Upper lobe of right lung (tissue), 1 donor: Measurements from ENCODE around the gene ARHGAP24. TPM values are rescaled to one million over a fixed set of nuclear protein-coding genes. Genes with fewer than 3 reads are reported as not detected.

Experiments
- ATAC-seq: fragments of 200-7000 bp; cut with Tn5 transposase; one replicate; pipeline ENCODE4 v1.9.1; 2020; ENCODE audit warnings: mild to moderate bottlenecking, moderate library complexity
- DNase-seq: peaks from one replicate; pipeline ENCODE4 v3.0.0-alpha.2; 2020
- H3K27ac ChIP-seq: fragments of 200-600 bp; one replicate; pipeline ENCODE4 v1.8.0; 2022
- H3K27me3 ChIP-seq: fragments of 200-600 bp; one replicate; pipeline ENCODE4 v1.8.0; 2022; ENCODE audit warnings: mild to moderate bottlenecking
- H3K36me3 ChIP-seq: fragments of 200-600 bp; one replicate; pipeline ENCODE4 v1.8.0; 2022
- H3K4me1 ChIP-seq: fragments of 200-600 bp; one replicate; pipeline ENCODE4 v1.8.0; 2022
- H3K4me3 ChIP-seq: fragments of 200-600 bp; one replicate; pipeline ENCODE4 v1.8.0; 2022; ENCODE audit warnings: mild to moderate bottlenecking
- H3K9me3 ChIP-seq: fragments of 200-600 bp; one replicate; pipeline ENCODE4 v1.8.0; 2022
- intact Hi-C: fragments of 100-400 bp; cut with DNase I; formaldehyde crosslinking; loops from one replicate; pipeline ENCODE4 v1.11.0; 2022
- total RNA-seq: library from RNA; stranded (reverse); fragmentation: NEBNext Ultra II Directional; extraction: Animal tissue kit (Norgen Biotek cat#: 25700); gene quantifications from one replicate; pipeline ENCODE4 v1.2.1, GENCODE V29; 2021
- TF ChIP-seq, protein P1 (sequence below): fragments of 200-600 bp; IDR thresholded peaks from one replicate; pipeline ENCODE4 v1.8.0; 2022; ENCODE audit warnings: antibody characterized with exemption
- donor health status: DM: no; HTN: yes; CAD: no; lungs with severe emphysema.

The ARHGAP24 gene
- total RNA-seq, 1 donor from 2014 or later, result 29.8 TPM

- Histone ChIP-seq H3K4me1 (peaks cover 2% of the 10 kb centered on the region), H3K4me3 (no peak overlapping the region), H3K27ac (no peak overlapping the region), H3K27me3 (no peaks in the 10 kb centered on the region), H3K9me3 (no peaks in the 10 kb centered on the region), H3K36me3 (no peaks in the 10 kb centered on the region)
- TF ChIP-seq, protein P1, sequence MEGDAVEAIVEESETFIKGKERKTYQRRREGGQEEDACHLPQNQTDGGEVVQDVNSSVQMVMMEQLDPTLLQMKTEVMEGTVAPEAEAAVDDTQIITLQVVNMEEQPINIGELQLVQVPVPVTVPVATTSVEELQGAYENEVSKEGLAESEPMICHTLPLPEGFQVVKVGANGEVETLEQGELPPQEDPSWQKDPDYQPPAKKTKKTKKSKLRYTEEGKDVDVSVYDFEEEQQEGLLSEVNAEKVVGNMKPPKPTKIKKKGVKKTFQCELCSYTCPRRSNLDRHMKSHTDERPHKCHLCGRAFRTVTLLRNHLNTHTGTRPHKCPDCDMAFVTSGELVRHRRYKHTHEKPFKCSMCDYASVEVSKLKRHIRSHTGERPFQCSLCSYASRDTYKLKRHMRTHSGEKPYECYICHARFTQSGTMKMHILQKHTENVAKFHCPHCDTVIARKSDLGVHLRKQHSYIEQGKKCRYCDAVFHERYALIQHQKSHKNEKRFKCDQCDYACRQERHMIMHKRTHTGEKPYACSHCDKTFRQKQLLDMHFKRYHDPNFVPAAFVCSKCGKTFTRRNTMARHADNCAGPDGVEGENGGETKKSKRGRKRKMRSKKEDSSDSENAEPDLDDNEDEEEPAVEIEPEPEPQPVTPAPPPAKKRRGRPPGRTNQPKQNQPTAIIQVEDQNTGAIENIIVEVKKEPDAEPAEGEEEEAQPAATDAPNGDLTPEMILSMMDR, result no peak
- DNase-seq (no peak), ATAC-seq (no peak)
- intact Hi-C loops, result no loop called here
These were observed 318.3 kb downstream of the ARHGAP24 start for GRCh38 chr4:85793233-85793585.

DNA sequence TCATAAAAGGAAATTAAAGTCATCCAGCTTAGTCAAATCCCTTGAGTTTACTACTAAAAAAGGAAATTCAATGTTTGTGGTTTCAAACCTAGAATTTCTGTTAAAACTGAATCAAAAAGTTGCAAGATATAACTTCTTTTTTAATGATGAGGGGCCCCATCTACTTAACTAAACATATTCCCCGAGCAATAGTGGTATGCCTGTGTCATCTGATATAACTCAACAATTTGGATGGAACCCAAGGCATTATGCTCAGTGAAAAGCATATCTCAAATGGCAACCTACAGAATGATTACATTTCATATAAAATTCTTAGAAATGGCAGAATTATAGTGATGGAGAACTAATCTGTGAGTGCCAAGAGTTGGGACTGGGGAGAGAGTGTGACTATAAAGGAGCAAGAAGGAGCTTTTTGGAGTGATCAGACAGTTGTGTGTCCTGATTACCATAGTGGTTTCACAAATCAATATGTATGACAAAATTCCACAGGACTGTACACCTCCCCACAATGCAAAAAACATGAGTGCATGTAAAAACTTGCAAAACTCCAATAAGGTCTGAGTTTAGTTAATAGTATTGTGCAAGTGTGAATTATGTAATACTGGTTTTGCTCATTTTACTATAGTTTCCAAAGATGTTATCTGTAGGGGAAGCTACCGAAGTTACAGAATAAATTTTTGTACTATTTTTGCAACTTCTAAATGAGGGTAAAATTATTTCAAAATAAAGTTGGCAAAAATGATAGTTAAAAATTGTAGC is 323.2 kb downstream of the ARHGAP24 start:
- Histone ChIP-seq H3K4me1 (peaks cover 2% of the 10 kb centered on the region), H3K27me3 (no peaks in the 10 kb centered on the region), H3K27ac (no peak overlapping the region), H3K4me3 (no peak overlapping the region), H3K9me3 (no peaks in the 10 kb centered on the region), H3K36me3 (no peaks in the 10 kb centered on the region)
- DNase-seq (no peak), ATAC-seq (peak; percentile 24)
- intact Hi-C loops, result no loop called here
- TF ChIP-seq, protein P1, result no peak

DNA sequence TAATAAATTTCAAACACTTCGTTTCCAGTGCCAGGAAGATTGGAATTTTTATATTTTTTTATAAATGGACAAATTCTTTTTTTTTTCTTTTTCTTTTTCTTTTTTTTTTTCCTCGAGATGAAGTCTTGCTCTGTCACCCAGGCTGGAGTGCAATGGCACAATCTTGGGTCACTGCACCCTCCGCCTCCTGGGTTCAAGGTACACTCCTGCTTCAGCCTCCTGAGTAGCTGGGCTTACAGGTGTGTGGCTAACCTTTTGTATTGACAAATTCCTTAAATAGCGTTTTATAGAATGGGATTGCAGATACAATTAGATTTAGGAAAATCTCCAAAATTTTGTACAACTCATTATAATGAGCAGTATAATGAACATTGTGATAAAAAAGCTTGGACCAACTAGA is 328.9 kb downstream of the ARHGAP24 start:
- TF ChIP-seq, protein P1, result no peak
- Histone ChIP-seq H3K9me3 (no peaks in the 10 kb centered on the region), H3K4me1 (no peaks in the 10 kb centered on the region), H3K4me3 (no peak overlapping the region), H3K27ac (no peak overlapping the region), H3K27me3 (no peaks in the 10 kb centered on the region), H3K36me3 (no peaks in the 10 kb centered on the region)
- intact Hi-C loops, result no loop called here
- no peak for ATAC-seq
- no peak for DNase-seq

GRCh38 chr4:85805891-85806290 is 330.9 kb downstream of the ARHGAP24 start:
- no peak overlapping the region for H3K27ac ChIP-seq
- H3K4me1 ChIP-seq, result no peaks in the 10 kb centered on the region
- H3K4me3 ChIP-seq, result no peak overlapping the region
- no peaks in the 10 kb centered on the region for H3K27me3 ChIP-seq
- no peaks in the 10 kb centered on the region for H3K36me3 ChIP-seq
- TF ChIP-seq, protein P1, result no peak
- DNase-seq (no peak), ATAC-seq (no peak)
- intact Hi-C loops, result no loop called here
- H3K9me3 ChIP-seq, result no peaks in the 10 kb centered on the region

GRCh38 chr4:85806334-85806733 is 331.4 kb downstream of the ARHGAP24 start:
- no peak for DNase-seq
- Histone ChIP-seq H3K4me3 (no peak overlapping the region), H3K36me3 (no peaks in the 10 kb centered on the region), H3K4me1 (no peaks in the 10 kb centered on the region), H3K9me3 (no peaks in the 10 kb centered on the region), H3K27me3 (no peaks in the 10 kb centered on the region), H3K27ac (no peak overlapping the region)
- ATAC-seq, result no peak
- intact Hi-C loops, result no loop called here
- TF ChIP-seq, protein P1, result no peak
